ENCODE measurements around the gene CLCN1.

- TF ChIP-seq EZH2 (IDR thresholded peaks at IDR 0.05; ENCODE audit: borderline replicate concordance, low read depth, low read length, poor library complexity, severe bottlenecking) (no peak), CTCF (conservative IDR thresholded peaks at IDR 0.05; ENCODE audit: low read depth, low read length) (no peak)
Observed at GRCh38 chr7:143396182-143396581, 80.3 kb downstream of the CLCN1 start.

Measured in A673 (cell line).